ENCODE results near the gene PRKAR1B.
"Not testable (repeated sequence)": the region's sequence is repeated elsewhere in the genome, so short reads cannot be mapped to it uniquely, and the experiment has no call there.

The PRKAR1B gene

GRCh38 chr7:560966-561630, 166.0 kb downstream of the PRKAR1B start:
- Histone ChIP-seq H3K4me3 (ENCODE audit: low read length) (no peak overlapping the region), H3K36me3 (ENCODE audit: insufficient read depth, low read length) (no peaks in the 10 kb centered on the region), H3K4me1 (ENCODE audit: insufficient read depth, low read length) (no peaks in the 10 kb centered on the region), H3K27me3 (ENCODE audit: insufficient read depth, low read length) (no peaks in the 10 kb centered on the region), H3K9me3 (ENCODE audit: low read length) (no peaks in the 10 kb centered on the region), H2AFZ (ENCODE audit: low read depth, low read length) (no peak overlapping the region)

DNA sequence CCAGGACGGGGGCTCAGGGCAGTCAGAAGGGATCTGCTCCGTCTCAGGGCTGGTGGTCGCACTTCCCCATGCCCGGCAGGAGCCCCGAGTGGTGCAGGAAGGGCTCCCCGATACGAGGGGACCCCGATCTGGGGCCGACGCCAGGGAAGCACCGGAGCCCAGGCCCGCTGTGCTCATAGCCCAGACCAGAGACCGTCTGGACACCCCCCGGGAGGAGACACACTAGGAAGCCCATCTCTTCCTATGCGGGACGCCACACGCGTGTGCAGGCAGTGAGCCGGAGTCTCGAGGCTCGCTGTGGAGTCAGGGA, 167.7 kb downstream of the PRKAR1B start:
- H2AFZ ChIP-seq (ENCODE audit: low read depth, low read length): no peak overlapping the region
- H3K27me3 ChIP-seq (ENCODE audit: insufficient read depth, low read length): no peaks in the 10 kb centered on the region
- no peaks in the 10 kb centered on the region for H3K9me3 ChIP-seq (ENCODE audit: low read length)
- H3K4me1 ChIP-seq (ENCODE audit: insufficient read depth, low read length): no peaks in the 10 kb centered on the region
- H3K36me3 ChIP-seq (ENCODE audit: insufficient read depth, low read length): no peaks in the 10 kb centered on the region
- no peak overlapping the region for H3K4me3 ChIP-seq (ENCODE audit: low read length)

DNA sequence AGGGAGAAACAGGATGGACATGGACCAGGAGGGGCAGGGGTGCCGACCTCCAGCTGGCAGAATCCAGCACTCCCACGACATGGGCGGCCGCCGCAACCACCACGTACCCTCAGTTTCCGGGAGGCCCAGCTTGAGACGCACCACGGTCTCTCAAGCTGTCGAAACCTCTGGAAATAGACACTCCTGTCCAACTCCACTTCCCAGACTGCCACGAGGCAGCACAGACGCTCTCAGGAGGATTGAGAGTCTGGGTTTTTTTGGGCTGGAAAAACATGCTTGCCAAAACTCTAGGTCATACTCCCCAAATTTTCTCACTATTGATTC, 169.6 kb downstream of the PRKAR1B start:
- no peaks in the 10 kb centered on the region for H3K9me3 ChIP-seq (ENCODE audit: low read length)
- H3K27me3 ChIP-seq (ENCODE audit: insufficient read depth, low read length): no peaks in the 10 kb centered on the region
- H3K4me1 ChIP-seq (ENCODE audit: insufficient read depth, low read length): no peaks in the 10 kb centered on the region
- H3K36me3 ChIP-seq (ENCODE audit: insufficient read depth, low read length): no peaks in the 10 kb centered on the region
- H3K4me3 ChIP-seq (ENCODE audit: low read length): no peak overlapping the region
- no peak overlapping the region for H2AFZ ChIP-seq (ENCODE audit: low read depth, low read length)

- Histone ChIP-seq H3K27me3 (ENCODE audit: insufficient read depth, low read length) (no peaks in the 10 kb centered on the region), H3K4me1 (ENCODE audit: insufficient read depth, low read length) (no peaks in the 10 kb centered on the region)
These were observed 170.1 kb downstream of the PRKAR1B start for GRCh38 chr7:556837-557557.

GRCh38 chr7:556291-556826, 170.7 kb downstream of the PRKAR1B start:
- Histone ChIP-seq H2AFZ (ENCODE audit: low read depth, low read length) (no peak overlapping the region), H3K4me3 (ENCODE audit: low read length) (no peak overlapping the region), H3K4me1 (ENCODE audit: insufficient read depth, low read length) (no peaks in the 10 kb centered on the region), H3K9me3 (ENCODE audit: low read length) (no peaks in the 10 kb centered on the region), H3K27me3 (ENCODE audit: insufficient read depth, low read length) (no peaks in the 10 kb centered on the region), H3K36me3 (ENCODE audit: insufficient read depth, low read length) (no peaks in the 10 kb centered on the region)

More at GRCh38 chr7:556837-557557, 170.1 kb downstream of the PRKAR1B start:
- Histone ChIP-seq H3K9me3 (ENCODE audit: low read length) (no peaks in the 10 kb centered on the region), H3K4me3 (ENCODE audit: low read length) (no peak overlapping the region), H3K36me3 (ENCODE audit: insufficient read depth, low read length) (no peaks in the 10 kb centered on the region), H2AFZ (ENCODE audit: low read depth, low read length) (no peak overlapping the region)

- H3K4me1 ChIP-seq (ENCODE audit: insufficient read depth, low read length): no peaks in the 10 kb centered on the region
- no peak overlapping the region for H3K4me3 ChIP-seq (ENCODE audit: low read length)
- no peaks in the 10 kb centered on the region for H3K36me3 ChIP-seq (ENCODE audit: insufficient read depth, low read length)
- H3K9me3 ChIP-seq (ENCODE audit: low read length): no peaks in the 10 kb centered on the region
- H2AFZ ChIP-seq (ENCODE audit: low read depth, low read length): no peak overlapping the region
- H3K27me3 ChIP-seq (ENCODE audit: insufficient read depth, low read length): no peaks in the 10 kb centered on the region
These were observed 171.4 kb downstream of the PRKAR1B start for GRCh38 chr7:555551-556160.

DNA sequence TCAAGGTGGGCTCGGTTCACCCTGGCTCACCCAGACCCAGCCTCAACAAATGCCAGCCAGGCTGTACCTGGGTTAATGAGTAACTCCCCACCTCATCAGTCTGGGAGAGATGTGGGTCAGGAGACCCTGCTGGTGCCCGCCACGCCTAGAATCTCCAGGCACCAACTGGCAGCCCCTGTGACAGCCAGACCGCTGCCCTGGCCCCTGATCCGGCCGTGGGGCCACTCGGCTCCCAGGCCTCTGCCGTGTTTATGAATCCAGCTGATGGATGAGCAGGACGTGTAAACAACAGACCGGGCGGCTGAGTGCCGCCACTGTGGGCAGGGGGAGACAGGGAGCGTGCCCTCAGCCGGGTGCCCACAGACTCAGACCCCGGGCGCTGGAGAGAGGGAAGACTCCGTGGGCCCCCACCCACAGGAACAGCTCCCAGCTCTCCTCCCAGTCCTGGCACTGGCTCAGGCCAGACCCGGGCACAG, 173.4 kb downstream of the PRKAR1B start:
- Histone ChIP-seq H3K9me3 (ENCODE audit: low read length) (no peaks in the 10 kb centered on the region), H3K4me1 (ENCODE audit: insufficient read depth, low read length) (no peaks in the 10 kb centered on the region), H3K36me3 (ENCODE audit: insufficient read depth, low read length) (no peaks in the 10 kb centered on the region), H3K27me3 (ENCODE audit: insufficient read depth, low read length) (no peaks in the 10 kb centered on the region), H2AFZ (ENCODE audit: low read depth, low read length) (no peak overlapping the region), H3K4me3 (ENCODE audit: low read length) (no peak overlapping the region)

GRCh38 chr7:552868-553635, 174.0 kb downstream of the PRKAR1B start:
- Histone ChIP-seq H2AFZ (ENCODE audit: low read depth, low read length) (no peak overlapping the region), H3K4me1 (ENCODE audit: insufficient read depth, low read length) (no peaks in the 10 kb centered on the region), H3K9me3 (ENCODE audit: low read length) (no peaks in the 10 kb centered on the region), H3K4me3 (ENCODE audit: low read length) (no peak overlapping the region), H3K27me3 (ENCODE audit: insufficient read depth, low read length) (no peaks in the 10 kb centered on the region), H3K36me3 (ENCODE audit: insufficient read depth, low read length) (no peaks in the 10 kb centered on the region)

GRCh38 chr7:552151-552867, 174.8 kb downstream of the PRKAR1B start:
- not testable (repeated sequence) for H3K4me1 ChIP-seq (ENCODE audit: insufficient read depth, low read length); H3K4me3 ChIP-seq (ENCODE audit: low read length); H3K9me3 ChIP-seq (ENCODE audit: low read length); H2AFZ ChIP-seq (ENCODE audit: low read depth, low read length); H3K36me3 ChIP-seq (ENCODE audit: insufficient read depth, low read length); H3K27me3 ChIP-seq (ENCODE audit: insufficient read depth, low read length)

GRCh38 chr7:551615-551970, 175.5 kb downstream of the PRKAR1B start:
- not testable (repeated sequence) for H3K4me1 ChIP-seq (ENCODE audit: insufficient read depth, low read length); H2AFZ ChIP-seq (ENCODE audit: low read depth, low read length); H3K36me3 ChIP-seq (ENCODE audit: insufficient read depth, low read length); H3K9me3 ChIP-seq (ENCODE audit: low read length); H3K4me3 ChIP-seq (ENCODE audit: low read length); H3K27me3 ChIP-seq (ENCODE audit: insufficient read depth, low read length)

- H3K9me3 ChIP-seq (ENCODE audit: low read length): no peaks in the 10 kb centered on the region
- H3K27me3 ChIP-seq (ENCODE audit: insufficient read depth, low read length): no peaks in the 10 kb centered on the region
- H2AFZ ChIP-seq (ENCODE audit: low read depth, low read length): no peak overlapping the region
- H3K36me3 ChIP-seq (ENCODE audit: insufficient read depth, low read length): no peaks in the 10 kb centered on the region
- no peaks in the 10 kb centered on the region for H3K4me1 ChIP-seq (ENCODE audit: insufficient read depth, low read length)
- H3K4me3 ChIP-seq (ENCODE audit: low read length): no peak overlapping the region
These were observed 176.0 kb downstream of the PRKAR1B start for GRCh38 chr7:550881-551614.

DNA sequence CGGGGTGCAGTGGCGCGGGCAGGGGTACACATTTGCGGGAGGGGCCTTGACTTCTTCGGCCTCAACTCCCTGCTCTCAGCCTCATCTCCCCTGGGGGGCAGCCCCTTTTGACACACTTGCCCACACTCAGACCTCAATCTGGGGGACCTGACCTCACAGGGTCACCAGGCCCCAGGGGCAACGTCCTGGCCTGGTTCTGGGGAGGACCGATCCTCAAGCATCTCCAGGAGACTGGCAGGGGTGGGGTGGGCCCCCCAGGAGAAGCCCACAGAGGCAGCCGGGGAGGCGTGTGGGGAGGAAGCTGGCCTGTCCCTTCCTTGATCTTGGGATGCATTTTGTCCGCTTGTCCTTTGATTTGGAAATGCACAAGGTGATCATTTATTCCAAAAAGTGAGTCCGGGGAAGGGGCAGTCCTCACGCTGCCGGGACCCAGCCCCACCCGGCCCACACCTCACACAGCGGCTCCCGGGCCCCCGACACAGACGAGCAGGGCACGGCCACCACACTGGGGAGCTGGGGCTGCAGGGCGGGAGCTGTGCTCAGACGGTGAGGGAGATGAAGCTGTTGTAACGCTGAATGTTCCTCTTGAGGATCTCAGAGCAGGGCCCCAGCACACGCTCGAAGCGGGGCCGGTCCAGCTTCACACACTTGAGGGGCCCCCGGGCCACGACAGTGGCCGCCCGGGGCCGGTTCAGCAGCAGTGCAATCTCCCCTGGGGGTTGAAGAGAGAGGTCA, 177.0 kb downstream of the PRKAR1B start:
- H3K4me1 ChIP-seq (ENCODE audit: insufficient read depth, low read length): no peaks in the 10 kb centered on the region
- H3K4me3 ChIP-seq (ENCODE audit: low read length): no peak overlapping the region
- no peaks in the 10 kb centered on the region for H3K27me3 ChIP-seq (ENCODE audit: insufficient read depth, low read length)
- no peak overlapping the region for H2AFZ ChIP-seq (ENCODE audit: low read depth, low read length)
- H3K36me3 ChIP-seq (ENCODE audit: insufficient read depth, low read length): no peaks in the 10 kb centered on the region
- peaks cover 3% of the 10 kb centered on the region for H3K9me3 ChIP-seq (ENCODE audit: low read length)

Measured in neuron (in vitro differentiated cells).